ENCODE results near the gene A2ML1.

- no peak for TF ChIP-seq POLR2A (IDR thresholded peaks at IDR 0.05)
- no peak for TF ChIP-seq CTCF (IDR thresholded peaks at IDR 0.05)
Observed at GRCh38 chr12:8816448-8817050, 5.9 kb upstream of the A2ML1 start.

All from body of pancreas (tissue), 4 donors.